HCT116 (cell line): ENCODE results near the gene HECW1. TPM values are rescaled to one million over a fixed set of nuclear protein-coding genes. Genes with fewer than 3 reads are reported as not detected.

Experiments
- ATAC-seq: fragments of 200-7000 bp; cut with Tn5 transposase; 2 replicates; pipeline ENCODE4 v1.9.1; 2020; ENCODE audit warnings: mild to moderate bottlenecking, moderate library complexity
- BruUV-seq: library from RNA; stranded (reverse); fragments of 400-500 nt; replicated peaks from 2 replicates; lab custom pipeline; 2021; lab: Mats Ljungman, UMichigan
- CTCF ChIA-PET: fragments of 300-600 bp; sonication (Branson Sonifier 250); formaldehyde crosslinking; loops from one replicate; lab custom pipeline; 2021; ENCODE audit warnings: antibody characterized with exemption; lab: Charles Lee
- POLR2A ChIA-PET: fragments of 300-600, 350-600 bp; sonication (Branson Sonifier 250); formaldehyde crosslinking; loops from one replicate; lab custom pipeline; 2021; ENCODE audit warnings: antibody characterized with exemption; lab: Charles Lee
- RAD21 ChIA-PET, 2 experiments: fragments of 300-600 bp; sonication (Branson Sonifier 250); formaldehyde crosslinking; loops; one replicate each; lab custom pipeline; 2023; ENCODE audit warnings: low total read pairs in 2 of 2; ENCODE audit not compliant: uncharacterized antibody in 2 of 2, unreplicated experiment in 2 of 2, low non-redundant PET in 1 of 2; lab: Charles Lee
- DNase-seq: peaks from one replicate; pipeline ENCODE4 v3.0.0-alpha.2; 2010; ENCODE audit warnings: low read depth, low spot score
- H2AFZ ChIP-seq: fragments of 200-600 bp; shearing (Covaris generic), sonication (generic); 2 replicates; pipeline ENCODE4 v1.6.1; 2017; ENCODE audit warnings: low read depth, mixed run types, mixed read lengths, antibody characterized with exemption, low read length; ENCODE audit not compliant: poor library complexity, severe bottlenecking
- H3K27ac ChIP-seq: 2 replicates; pipeline ENCODE4 v1.5.1; 2012; ENCODE audit warnings: low read depth, low read length
- H3K27me3 ChIP-seq: fragments of 200-600 bp; sonication (generic); 2 replicates; pipeline ENCODE4 v1.6.1; 2016; ENCODE audit warnings: mixed run types, low read length, mixed read lengths; ENCODE audit not compliant: insufficient read depth
- H3K36me3 ChIP-seq, 2 experiments: fragments of 200-500 bp in 1 of 2; fragments of 200-600 bp in 1 of 2; sonication (Bioruptor generic) in 1 of 2; sonication (generic) in 1 of 2; 2 replicates each; pipeline versions ENCODE4 v1.5.1 to v1.6.1; 2014 to 2016; ENCODE audit warnings: low read length in 2 of 2, inconsistent platforms in 1 of 2, mixed read lengths in 1 of 2, mixed run types in 1 of 2; ENCODE audit not compliant: insufficient read depth in 2 of 2, control insufficient read depth in 1 of 2
- H3K4me1 ChIP-seq, 2 experiments: fragments of 200-600 bp in 1 of 2; sonication (generic) in 1 of 2; 2 replicates each; pipeline versions ENCODE4 v1.5.1 to v1.6.1; 2012 to 2017; ENCODE audit warnings: low read length in 2 of 2, inconsistent platforms in 1 of 2, mild to moderate bottlenecking in 1 of 2, mixed read lengths in 1 of 2, mixed run types in 1 of 2, moderate library complexity in 1 of 2; ENCODE audit not compliant: insufficient read depth in 2 of 2, control insufficient read depth in 1 of 2
- H3K4me2 ChIP-seq: fragments of 200-600 bp; sonication (generic); 2 replicates; pipeline ENCODE4 v1.6.1; 2017; ENCODE audit warnings: mixed run types, low read length, mixed read lengths
- H3K4me3 ChIP-seq, 2 experiments: fragments of 200-600 bp in 1 of 2; sonication (generic) in 1 of 2; replicated peaks in 1 of 2; 2 replicates each; pipeline ENCODE4 v1.5.1; 2011 to 2016; ENCODE audit warnings: low read length in 2 of 2, control low read depth in 1 of 2, low read depth in 1 of 2, mild to moderate bottlenecking in 1 of 2, mixed read lengths in 1 of 2, mixed run types in 1 of 2
- H3K79me2 ChIP-seq: fragments of 200-600 bp; sonication (generic); 2 replicates; pipeline ENCODE4 v1.6.1; 2017; ENCODE audit warnings: mild to moderate bottlenecking, mixed run types, low read length, moderate library complexity, mixed read lengths; ENCODE audit not compliant: insufficient read depth
- H3K9ac ChIP-seq: fragments of 200-600 bp; sonication (generic); 2 replicates; pipeline ENCODE4 v1.6.1; 2016; ENCODE audit warnings: low read length, mixed read lengths
- H3K9me2 ChIP-seq: fragments of 200-600 bp; sonication (generic), shearing (Covaris generic); 2 replicates; pipeline ENCODE4 v1.6.1; 2017; ENCODE audit warnings: mixed run types, mild to moderate bottlenecking, moderate library complexity; ENCODE audit not compliant: insufficient read depth
- H3K9me3 ChIP-seq, 2 experiments: fragments of 200-500 bp in 1 of 2; fragments of 200-600 bp in 1 of 2; sonication (Bioruptor generic) in 1 of 2; sonication (generic) in 1 of 2; 2 replicates each; pipeline ENCODE4 v1.6.1; 2014 to 2017; ENCODE audit warnings: low read length in 2 of 2, mixed read lengths in 2 of 2, inconsistent platforms in 1 of 2, low read depth in 1 of 2, mild to moderate bottlenecking in 1 of 2, mixed run types in 1 of 2, moderate library complexity in 1 of 2; ENCODE audit not compliant: control insufficient read depth in 1 of 2, insufficient read depth in 1 of 2
- H4K20me1 ChIP-seq: fragments of 200-600 bp; sonication (generic), shearing (Covaris generic); 2 replicates; pipeline ENCODE4 v1.6.1; 2017; ENCODE audit warnings: mixed run types, mild to moderate bottlenecking, moderate library complexity; ENCODE audit not compliant: insufficient read depth
- CEBPB ChIP-seq: IDR thresholded peaks from 2 replicates; pipeline ENCODE4 v1.6.1; 2012; ENCODE audit warnings: low read depth
- CTCF ChIP-seq, 3 experiments: fragments of 200-600 bp in 1 of 3; sonication (generic) in 1 of 3; IDR thresholded peaks in 2 of 3; conservative IDR thresholded peaks in 1 of 3; 2 replicates each; pipeline ENCODE4 v1.5.1; 2012 to 2017; ENCODE audit warnings: low read depth in 2 of 3, low read length in 2 of 3, antibody characterized with exemption in 1 of 3, borderline replicate concordance in 1 of 3, control low read depth in 1 of 3, mild to moderate bottlenecking in 1 of 3, mixed read lengths in 1 of 3, mixed run types in 1 of 3, moderate library complexity in 1 of 3; ENCODE audit not compliant: insufficient read depth in 1 of 3
- EZH2 ChIP-seq: fragments of 200-600 bp; sonication (generic); IDR thresholded peaks from 2 replicates; pipeline ENCODE4 v1.6.1; 2017; ENCODE audit warnings: antibody characterized with exemption, mixed run types
- EZH2phosphoT487 ChIP-seq: fragments of 200-600 bp; IDR thresholded peaks from 2 replicates; pipeline ENCODE4 v1.6.1; 2018; ENCODE audit warnings: antibody characterized with exemption, borderline replicate concordance
- JUND ChIP-seq: IDR thresholded peaks from 2 replicates; pipeline ENCODE4 v1.6.1; 2012
- MAX ChIP-seq: IDR thresholded peaks from 2 replicates; pipeline ENCODE4 v1.6.1; 2012
- POLR2A ChIP-seq: IDR thresholded peaks from 2 replicates; pipeline ENCODE4 v1.7.0; 2011; ENCODE audit warnings: borderline replicate concordance; ENCODE audit not compliant: insufficient read depth, insufficient read length; ENCODE audit errors: extremely low read depth
- RAD21 ChIP-seq: IDR thresholded peaks from 2 replicates; pipeline ENCODE4 v1.6.1; 2012; ENCODE audit warnings: low read depth, mild to moderate bottlenecking
- REST ChIP-seq: IDR thresholded peaks from 2 replicates; pipeline ENCODE4 v1.6.1; 2012; ENCODE audit warnings: low read depth
- SRF ChIP-seq: IDR thresholded peaks from 2 replicates; pipeline ENCODE4 v1.6.1; 2012; ENCODE audit warnings: low read depth
- YY1 ChIP-seq: IDR thresholded peaks from 2 replicates; pipeline ENCODE4 v1.6.1; 2011; ENCODE audit warnings: low read length, low read depth, moderate library complexity, mild to moderate bottlenecking; ENCODE audit not compliant: insufficient replicate concordance; ENCODE audit errors: extremely low read depth
- intact Hi-C: fragments of 100-400 bp; cut with micrococcal nuclease; formaldehyde crosslinking; loops from 2 replicates; pipeline ENCODE4 v1.10.0; 2022
- total RNA-seq: library from RNA; stranded (reverse); gene quantifications from one replicate; pipeline ENCODE4 v1.2.1, GENCODE V29; 2021; ENCODE audit not compliant: unreplicated experiment

The HECW1 gene
- total RNA-seq, 1 experiment from 2014 or later = 5.6 TPM

GRCh38 chr7:43480581-43480980 lies 368.1 kb downstream of the HECW1 start:
- ChIA-PET CTCF (no interaction called here), RAD21 (no interaction called here), POLR2A (no interaction called here)
- intact Hi-C loops = no loop called here
- no peaks in the 10 kb centered on the region for H3K36me3 ChIP-seq
- no peaks in the 10 kb centered on the region for H3K9me3 ChIP-seq
- H3K27me3 ChIP-seq = no peaks in the 10 kb centered on the region
- no TSS peak for BruUV-seq
- no peak overlapping the region for H2AFZ ChIP-seq
- no peaks in the 10 kb centered on the region for H3K79me2 ChIP-seq
- ATAC-seq = no peak
- no peaks in the 10 kb centered on the region for H3K9me2 ChIP-seq
- no peak for TF ChIP-seq JUND
- TF ChIP-seq MAX = no peak
- TF ChIP-seq CEBPB = no peak
- no peak for TF ChIP-seq CTCF (IDR thresholded peaks at IDR 0.05 in 2 of 3, conservative IDR thresholded peaks at IDR 0.05 in 1 of 3; ENCODE audit: borderline replicate concordance in 1 of 3, insufficient read depth in 1 of 3, low read depth in 2 of 3, low read length in 2 of 3)
- TF ChIP-seq EZH2phosphoT487 = no peak
- no peak for TF ChIP-seq SRF
- TF ChIP-seq EZH2 = no peak
- TF ChIP-seq POLR2A = no peak
- TF ChIP-seq REST = no peak
- TF ChIP-seq RAD21 = no peak
- no peak for TF ChIP-seq YY1
- H3K4me1 ChIP-seq = no peaks in the 10 kb centered on the region
- H3K4me3 ChIP-seq = no peak overlapping the region
- H3K9ac ChIP-seq = no peak overlapping the region
- H3K27ac ChIP-seq = no peak overlapping the region
- H3K4me2 ChIP-seq = no peak overlapping the region
- no peaks in the 10 kb centered on the region for H4K20me1 ChIP-seq
- DNase-seq = no peak
